Measurements from ENCODE around the gene PARP12. TPM values are rescaled to one million over a fixed set of nuclear protein-coding genes. Genes with fewer than 3 reads are reported as not detected.

The PARP12 gene
- total RNA-seq, 1 donor from 2014 or later, result 58.1 TPM

- no peaks in the 10 kb centered on the region for H3K9me3 ChIP-seq (ENCODE audit: insufficient read depth, low read depth, low read length)
- no peaks in the 10 kb centered on the region for H4K20me1 ChIP-seq (ENCODE audit: insufficient read depth, low read length)
- H3K27me3 ChIP-seq (ENCODE audit: insufficient read depth, low read length), result no peaks in the 10 kb centered on the region
- H3K4me3 Mint-ChIP-seq (ENCODE audit: unreplicated experiment), result no peak overlapping the region
- H3K27me3 Mint-ChIP-seq (ENCODE audit: low read depth, unreplicated experiment), result no peaks in the 10 kb centered on the region
- TF ChIP-seq CTCF (IDR thresholded peaks at IDR 0.05; ENCODE audit: insufficient read depth, low read depth, low read length), result no peak
- no peak for TF ChIP-seq EZH2 (IDR thresholded peaks at IDR 0.05; ENCODE audit: insufficient read depth, low read length)
- H3K9ac ChIP-seq (ENCODE audit: low read length), result no peak overlapping the region
- no peak overlapping the region for H2AFZ ChIP-seq (ENCODE audit: low read depth, low read length)
- no peak for FAIRE-seq
- H3K9me3 Mint-ChIP-seq (ENCODE audit: unreplicated experiment), result peaks cover 2% of the 10 kb centered on the region
- no peak overlapping the region for H3K4me2 ChIP-seq (ENCODE audit: low read length)
- no peak overlapping the region for H3K27ac ChIP-seq (ENCODE audit: low read depth, low read length)
- H3K27ac Mint-ChIP-seq (ENCODE audit: unreplicated experiment), result no peak overlapping the region
- H3K79me2 ChIP-seq (ENCODE audit: insufficient read depth, low read length), result no peaks in the 10 kb centered on the region
- H3K4me1 Mint-ChIP-seq (ENCODE audit: low read depth, unreplicated experiment), result no peaks in the 10 kb centered on the region
- DNase-seq (ENCODE audit: low read depth), result no peak
- no peaks in the 10 kb centered on the region for H3K4me1 ChIP-seq (ENCODE audit: insufficient read depth, low read length)
- no peak overlapping the region for H3K4me3 ChIP-seq (ENCODE audit: insufficient read depth, low read depth, low read length)
- peaks cover 2% of the 10 kb centered on the region for H3K36me3 ChIP-seq (ENCODE audit: insufficient read depth, low read length)
- peaks cover 41% of the 10 kb centered on the region for H3K36me3 Mint-ChIP-seq (ENCODE audit: low read depth, unreplicated experiment)
Observed at GRCh38 chr7:140026935-140027334, 35.8 kb downstream of the PARP12 start.

GRCh38 chr7:140025814-140026433 is 36.8 kb downstream of the PARP12 start:
- FAIRE-seq (no peak), DNase-seq (ENCODE audit: low read depth) (no peak)
- Mint-ChIP-seq H3K9me3 (ENCODE audit: unreplicated experiment) (peaks cover 4% of the 10 kb centered on the region), H3K27me3 (ENCODE audit: low read depth, unreplicated experiment) (no peaks in the 10 kb centered on the region), H3K27ac (ENCODE audit: unreplicated experiment) (no peak overlapping the region), H3K4me1 (ENCODE audit: low read depth, unreplicated experiment) (no peaks in the 10 kb centered on the region), H3K4me3 (ENCODE audit: unreplicated experiment) (no peak overlapping the region), H3K36me3 (ENCODE audit: low read depth, unreplicated experiment) (peaks cover 40% of the 10 kb centered on the region)
- no peak for TF ChIP-seq CTCF (IDR thresholded peaks at IDR 0.05; ENCODE audit: insufficient read depth, low read depth, low read length)
- TF ChIP-seq EZH2 (IDR thresholded peaks at IDR 0.05; ENCODE audit: insufficient read depth, low read length), result no peak
- Histone ChIP-seq H3K4me3 (ENCODE audit: insufficient read depth, low read depth, low read length) (no peak overlapping the region), H3K79me2 (ENCODE audit: insufficient read depth, low read length) (no peaks in the 10 kb centered on the region), H3K27ac (ENCODE audit: low read depth, low read length) (no peak overlapping the region), H2AFZ (ENCODE audit: low read depth, low read length) (no peak overlapping the region), H3K9me3 (ENCODE audit: insufficient read depth, low read depth, low read length) (no peaks in the 10 kb centered on the region), H4K20me1 (ENCODE audit: insufficient read depth, low read length) (no peaks in the 10 kb centered on the region), H3K4me2 (ENCODE audit: low read length) (no peak overlapping the region), H3K9ac (ENCODE audit: low read length) (no peak overlapping the region), H3K36me3 (ENCODE audit: insufficient read depth, low read length) (peaks cover 2% of the 10 kb centered on the region), H3K4me1 (ENCODE audit: insufficient read depth, low read length) (no peaks in the 10 kb centered on the region), H3K27me3 (ENCODE audit: insufficient read depth, low read length) (no peaks in the 10 kb centered on the region)

GRCh38 chr7:140025241-140025640 is 37.5 kb downstream of the PARP12 start:
- no peak overlapping the region for H3K4me3 ChIP-seq (ENCODE audit: insufficient read depth, low read depth, low read length)
- H3K27ac Mint-ChIP-seq (ENCODE audit: unreplicated experiment), result no peak overlapping the region
- no peak overlapping the region for H3K4me3 Mint-ChIP-seq (ENCODE audit: unreplicated experiment)
- H3K27me3 Mint-ChIP-seq (ENCODE audit: low read depth, unreplicated experiment), result no peaks in the 10 kb centered on the region
- no peak overlapping the region for H2AFZ ChIP-seq (ENCODE audit: low read depth, low read length)
- H3K4me1 ChIP-seq (ENCODE audit: insufficient read depth, low read length), result no peaks in the 10 kb centered on the region
- no peak overlapping the region for H3K9ac ChIP-seq (ENCODE audit: low read length)
- peaks cover 37% of the 10 kb centered on the region for H3K36me3 Mint-ChIP-seq (ENCODE audit: low read depth, unreplicated experiment)
- H3K4me1 Mint-ChIP-seq (ENCODE audit: low read depth, unreplicated experiment), result no peaks in the 10 kb centered on the region
- no peaks in the 10 kb centered on the region for H3K79me2 ChIP-seq (ENCODE audit: insufficient read depth, low read length)
- no peak overlapping the region for H3K4me2 ChIP-seq (ENCODE audit: low read length)
- H3K9me3 Mint-ChIP-seq (ENCODE audit: unreplicated experiment), result peaks cover 4% of the 10 kb centered on the region
- FAIRE-seq (no peak), DNase-seq (ENCODE audit: low read depth) (no peak)
- H4K20me1 ChIP-seq (ENCODE audit: insufficient read depth, low read length), result no peaks in the 10 kb centered on the region
- H3K36me3 ChIP-seq (ENCODE audit: insufficient read depth, low read length), result peaks cover 2% of the 10 kb centered on the region
- no peaks in the 10 kb centered on the region for H3K27me3 ChIP-seq (ENCODE audit: insufficient read depth, low read length)
- H3K27ac ChIP-seq (ENCODE audit: low read depth, low read length), result no peak overlapping the region
- H3K9me3 ChIP-seq (ENCODE audit: insufficient read depth, low read depth, low read length), result no peaks in the 10 kb centered on the region
- no peak for TF ChIP-seq CTCF (IDR thresholded peaks at IDR 0.05; ENCODE audit: insufficient read depth, low read depth, low read length)
- no peak for TF ChIP-seq EZH2 (IDR thresholded peaks at IDR 0.05; ENCODE audit: insufficient read depth, low read length)
